Measurements from ENCODE around the gene SHH.
"Not testable (repeated sequence)": the region's sequence is repeated elsewhere in the genome, so short reads cannot be mapped to it uniquely, and the experiment has no call there.

SHH gene

DNA sequence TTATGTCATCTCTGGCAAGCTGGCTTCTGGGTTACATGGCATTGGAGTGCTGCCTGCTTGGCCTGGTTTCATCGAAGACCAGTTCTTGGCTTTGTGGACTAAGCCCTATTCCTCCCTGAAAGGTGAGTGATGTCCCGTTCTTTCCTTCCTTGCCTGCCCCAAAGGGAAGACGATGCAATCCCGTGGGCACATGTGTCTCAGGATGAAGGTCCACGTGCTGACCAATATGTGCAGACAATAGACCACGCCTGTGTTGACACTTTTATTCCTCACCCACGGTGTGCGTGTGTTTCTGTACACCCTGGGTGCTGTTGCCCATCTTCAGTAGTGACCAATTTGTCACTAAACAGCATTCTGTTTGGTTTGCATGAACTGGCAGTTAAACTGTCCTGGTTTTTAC lies 28.6 kb upstream of the SHH start:
- no peak for DNase-seq (ENCODE audit: extremely low read depth, low read depth)
- TF ChIP-seq, protein P1, sequence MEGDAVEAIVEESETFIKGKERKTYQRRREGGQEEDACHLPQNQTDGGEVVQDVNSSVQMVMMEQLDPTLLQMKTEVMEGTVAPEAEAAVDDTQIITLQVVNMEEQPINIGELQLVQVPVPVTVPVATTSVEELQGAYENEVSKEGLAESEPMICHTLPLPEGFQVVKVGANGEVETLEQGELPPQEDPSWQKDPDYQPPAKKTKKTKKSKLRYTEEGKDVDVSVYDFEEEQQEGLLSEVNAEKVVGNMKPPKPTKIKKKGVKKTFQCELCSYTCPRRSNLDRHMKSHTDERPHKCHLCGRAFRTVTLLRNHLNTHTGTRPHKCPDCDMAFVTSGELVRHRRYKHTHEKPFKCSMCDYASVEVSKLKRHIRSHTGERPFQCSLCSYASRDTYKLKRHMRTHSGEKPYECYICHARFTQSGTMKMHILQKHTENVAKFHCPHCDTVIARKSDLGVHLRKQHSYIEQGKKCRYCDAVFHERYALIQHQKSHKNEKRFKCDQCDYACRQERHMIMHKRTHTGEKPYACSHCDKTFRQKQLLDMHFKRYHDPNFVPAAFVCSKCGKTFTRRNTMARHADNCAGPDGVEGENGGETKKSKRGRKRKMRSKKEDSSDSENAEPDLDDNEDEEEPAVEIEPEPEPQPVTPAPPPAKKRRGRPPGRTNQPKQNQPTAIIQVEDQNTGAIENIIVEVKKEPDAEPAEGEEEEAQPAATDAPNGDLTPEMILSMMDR (IDR thresholded peaks at IDR 0.05; ENCODE audit: low read depth, low read length), result no peak

DNA sequence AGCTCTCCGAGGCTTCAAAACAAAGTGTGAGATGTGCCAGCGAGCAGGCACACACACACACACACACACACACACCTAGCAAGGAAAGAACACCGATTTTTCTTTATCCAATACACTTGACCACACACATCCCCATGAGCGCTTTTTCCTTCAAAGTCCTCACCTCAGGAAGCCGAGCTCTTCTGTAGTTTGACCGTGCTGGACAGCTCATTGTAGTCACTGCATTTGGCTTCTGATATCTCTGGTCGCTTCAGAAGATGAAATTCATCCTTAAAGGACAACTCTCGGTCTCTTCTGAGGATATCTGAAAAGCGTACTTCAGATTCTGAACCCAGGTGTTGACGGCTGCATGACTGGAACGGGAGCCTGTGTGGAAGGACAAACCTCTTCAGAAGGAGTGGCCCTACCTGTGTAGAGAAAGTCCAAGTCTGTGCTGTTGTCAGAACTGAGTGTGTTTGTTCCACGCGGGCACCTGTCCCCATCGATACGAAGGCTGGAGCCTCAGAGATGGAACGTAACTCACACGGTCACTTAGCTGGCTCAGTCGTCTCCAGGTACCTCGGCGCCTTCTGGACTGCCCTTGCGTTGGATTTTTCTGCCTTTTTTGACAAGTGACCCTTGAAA lies 28.1 kb upstream of the SHH start:
- DNase-seq (ENCODE audit: extremely low read depth, low read depth), result no peak

DNA sequence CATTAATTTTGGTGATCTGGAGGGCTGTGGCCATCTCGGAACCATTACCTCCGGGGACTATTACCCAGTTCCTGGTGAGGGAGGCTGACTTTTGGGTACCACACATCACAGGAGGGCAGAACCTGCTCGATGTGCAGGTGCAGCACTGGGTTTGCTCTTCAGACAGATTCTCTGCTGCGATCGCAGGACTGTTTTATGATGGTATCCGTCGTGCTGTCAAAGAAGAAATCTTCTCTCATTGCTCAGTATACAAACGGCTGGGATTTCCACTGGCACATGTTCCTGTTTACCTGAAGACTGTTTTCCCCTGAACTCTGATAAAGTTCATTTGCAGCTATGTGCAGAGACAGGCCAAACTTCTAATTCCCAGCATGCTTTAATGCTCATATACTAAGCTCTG lies 27.2 kb upstream of the SHH start:
- no peak for DNase-seq (ENCODE audit: extremely low read depth, low read depth)
- TF ChIP-seq, protein P1 (IDR thresholded peaks at IDR 0.05; ENCODE audit: low read depth, low read length), result no peak

More for the DNA sequence above, 28.1 kb upstream of the SHH start:
- TF ChIP-seq, protein P1 (IDR thresholded peaks at IDR 0.05; ENCODE audit: low read depth, low read length), result no peak

DNA sequence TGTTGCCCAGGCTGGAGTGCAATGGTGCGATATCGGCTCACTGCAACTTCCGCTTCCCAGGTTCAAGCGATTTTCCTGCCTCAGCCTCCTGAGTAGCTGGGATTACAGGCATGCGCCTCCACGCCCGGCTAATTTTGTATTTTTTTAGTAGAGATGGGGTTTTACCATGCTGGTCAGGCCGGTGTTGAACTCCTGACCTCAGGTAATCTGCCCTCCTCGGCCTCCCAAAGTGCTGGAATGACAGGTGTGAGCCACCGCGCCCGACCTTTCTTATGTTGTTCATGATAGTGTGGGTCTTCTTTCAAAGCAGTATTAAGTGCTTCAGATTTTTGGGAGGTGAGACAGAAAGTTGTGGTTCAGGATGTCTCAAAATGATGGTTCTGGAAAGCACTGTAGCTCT lies 26.0 kb upstream of the SHH start:
- not testable (repeated sequence) for DNase-seq (ENCODE audit: extremely low read depth, low read depth)

DNA sequence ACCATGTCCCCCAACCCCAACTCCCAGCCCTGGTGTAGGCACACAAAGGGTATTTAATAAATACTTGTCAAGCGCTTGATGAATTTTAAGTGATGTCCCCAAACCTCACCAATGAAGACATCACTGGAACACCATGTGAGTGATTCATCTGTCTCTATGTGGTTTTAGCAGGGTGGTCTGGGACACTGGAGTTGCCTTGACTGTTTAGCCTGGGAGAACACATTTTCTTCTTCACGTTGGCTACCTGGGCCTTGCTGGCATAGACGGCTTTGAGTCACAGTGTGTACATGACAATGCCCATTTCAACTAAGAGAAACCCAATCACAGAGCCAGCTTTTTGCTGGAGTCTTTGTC lies 24.8 kb upstream of the SHH start:
- DNase-seq (ENCODE audit: extremely low read depth, low read depth), result no peak
- TF ChIP-seq, protein P1 (IDR thresholded peaks at IDR 0.05; ENCODE audit: low read depth, low read length), result no peak

DNA sequence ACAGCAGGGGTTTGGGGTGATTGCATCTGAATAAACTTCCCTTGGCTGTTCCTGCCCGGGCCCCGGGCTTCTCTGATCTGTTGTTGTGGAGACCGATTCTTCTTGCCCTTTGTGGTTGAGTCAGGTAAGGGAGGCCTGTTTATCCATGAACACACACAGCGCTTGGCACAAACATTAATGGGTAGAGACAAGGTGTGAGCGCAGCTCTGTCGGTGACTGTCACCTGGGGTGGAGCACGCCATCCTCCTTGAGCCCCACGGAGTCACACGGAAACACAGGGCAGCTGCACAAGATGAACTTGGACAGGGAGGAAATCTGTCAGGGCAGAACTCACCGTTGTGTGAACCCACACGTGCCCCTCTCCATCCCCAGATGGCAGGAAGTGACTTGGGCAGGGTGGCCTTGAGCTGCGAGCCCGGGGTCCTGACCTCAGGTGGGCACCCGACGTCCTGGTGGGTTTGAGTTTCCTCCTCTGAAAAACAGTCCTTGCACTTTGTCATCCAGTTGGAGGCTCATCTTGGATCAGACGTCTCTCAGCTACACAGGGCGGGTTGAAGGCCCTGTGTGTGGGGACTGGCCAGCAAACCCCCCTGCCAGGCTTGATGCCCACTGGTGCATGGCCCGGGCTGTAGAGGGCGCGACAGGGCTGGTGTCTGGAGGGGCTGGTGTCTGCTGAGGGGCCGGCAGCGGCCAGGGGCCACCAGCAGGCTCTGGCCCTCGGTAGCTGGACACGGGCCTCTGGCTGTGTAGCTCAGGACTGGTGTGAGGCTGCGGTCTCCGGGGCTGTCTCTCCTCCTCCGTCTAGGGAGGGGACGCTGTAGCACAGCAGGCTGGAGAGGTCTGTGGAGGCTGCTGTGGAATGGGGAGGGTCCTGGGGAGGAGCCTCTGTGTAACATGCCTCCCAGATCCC lies 24.2 kb upstream of the SHH start:
- DNase-seq (ENCODE audit: extremely low read depth, low read depth), result no peak
- TF ChIP-seq, protein P1 (IDR thresholded peaks at IDR 0.05; ENCODE audit: low read depth, low read length), result no peak

DNA sequence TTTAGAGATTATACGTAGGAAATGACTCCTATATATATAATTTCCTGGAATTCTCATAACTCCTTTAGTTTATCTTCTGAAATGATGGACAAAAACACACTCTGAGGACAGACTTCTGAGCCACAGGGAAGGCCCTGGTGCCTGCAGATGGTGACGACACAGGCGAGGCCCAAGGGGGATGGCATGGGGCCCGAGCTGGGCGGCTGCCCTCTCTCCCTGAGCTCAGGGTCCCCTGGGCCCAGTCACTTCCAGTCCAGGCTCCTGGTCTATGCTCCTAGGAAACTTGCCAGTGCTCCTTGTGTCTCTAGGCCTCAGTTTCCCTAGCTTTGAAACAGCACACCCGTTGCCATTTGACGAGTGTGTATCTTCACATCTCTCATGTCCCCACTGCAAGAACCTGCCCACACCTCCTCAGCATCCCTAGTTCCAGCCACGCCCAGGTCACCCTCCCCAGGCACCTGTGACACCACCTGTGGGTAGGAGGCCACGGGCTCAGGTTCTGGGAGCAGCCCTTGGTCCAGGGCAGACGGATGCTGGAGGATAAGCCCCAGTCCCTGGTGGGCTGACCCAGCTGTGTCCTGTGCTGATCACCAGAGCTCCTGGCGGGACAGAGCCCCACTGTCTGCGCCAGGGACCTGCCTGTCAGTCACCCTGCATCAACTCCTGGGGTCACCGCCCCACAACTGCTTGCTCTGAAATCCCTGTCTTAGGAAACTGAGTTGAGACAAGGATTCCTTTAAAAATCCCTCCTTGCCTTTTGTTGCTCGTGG lies 23.4 kb upstream of the SHH start:
- no peak for DNase-seq (ENCODE audit: extremely low read depth, low read depth)
- TF ChIP-seq, protein P1 (IDR thresholded peaks at IDR 0.05; ENCODE audit: low read depth, low read length), result no peak
